Skin epidermis (tissue), 12 donors: ENCODE measurements around the gene DNAJB2.
"Not testable (repeated sequence)": the region's sequence is repeated elsewhere in the genome, so short reads cannot be mapped to it uniquely, and the experiment has no call there.

ENCODE experiments used
- H3K27ac ChIP-seq, 21 experiments: fragments of 200-600 bp; sonication (generic) in 11 of 21; one replicate each; pipeline ENCODE4 v1.5.0; 2020; ENCODE audit warnings: mild to moderate bottlenecking in 3 of 21, inconsistent platforms in 2 of 21, moderate library complexity in 2 of 21
- H3K4me3 ChIP-seq, 7 experiments: fragments of 200-600 bp; sonication (generic) in 2 of 7; one replicate each; pipeline ENCODE4 v1.5.0; 2020; ENCODE audit warnings: inconsistent platforms in 2 of 7, mild to moderate bottlenecking in 2 of 7, moderate library complexity in 1 of 7

Gene DNAJB2

DNA sequence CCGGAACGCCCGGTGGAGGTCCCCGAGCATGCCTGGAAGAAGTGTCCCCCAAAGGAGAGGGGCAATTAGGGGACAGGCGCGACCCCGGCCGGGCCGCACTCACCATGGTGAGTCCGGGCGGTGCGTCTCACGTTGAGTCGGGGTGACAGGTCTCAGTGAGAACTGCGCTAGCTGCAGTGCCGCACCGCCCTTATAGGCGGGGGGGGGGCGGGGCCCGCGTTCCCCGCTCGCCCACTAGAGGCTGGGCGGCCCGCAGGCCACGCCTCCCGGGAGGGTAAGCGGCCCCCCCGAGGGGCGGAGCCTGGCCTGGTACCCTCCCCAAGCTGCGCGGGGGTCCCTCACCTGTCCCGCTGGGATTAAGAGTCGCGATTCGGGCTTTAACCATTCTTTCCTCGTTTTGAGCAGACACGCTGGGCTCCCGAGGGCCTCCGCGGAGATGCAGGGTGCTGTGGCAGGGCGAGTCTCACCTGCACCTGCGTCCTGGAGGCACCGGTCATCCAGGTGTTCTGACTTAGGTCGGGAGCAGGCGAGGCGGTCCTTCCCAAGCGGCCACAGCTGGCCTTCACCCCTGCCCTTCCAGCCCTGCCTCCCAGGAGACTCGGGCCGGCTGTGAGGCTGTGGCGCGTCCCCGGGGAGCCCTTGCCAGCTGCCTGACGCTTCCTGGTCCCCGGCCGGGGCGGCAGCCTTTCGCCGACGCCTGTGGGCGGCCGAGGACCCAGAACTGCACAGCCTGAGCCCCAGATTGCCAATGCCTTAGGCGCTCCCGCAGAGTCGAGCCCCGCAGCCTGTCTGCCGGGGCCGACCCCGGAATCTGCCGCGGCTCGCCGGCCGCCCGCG, 25.2 kb upstream of the DNAJB2 start, which contains the start of gene TUBA4A:
Gene TUBA4A, minus strand, starts transcription at position 166 of the 837 bp plus-strand sequence. Its CDS starts 60 bp downstream, at position 106.
- peak within 1 kb of the TSS; percentile 50 to 98 (median 87) for H3K27ac ChIP-seq
- H3K4me3 ChIP-seq, result peak within 1 kb of the TSS; percentile 50 to 79 (median 67)

DNA sequence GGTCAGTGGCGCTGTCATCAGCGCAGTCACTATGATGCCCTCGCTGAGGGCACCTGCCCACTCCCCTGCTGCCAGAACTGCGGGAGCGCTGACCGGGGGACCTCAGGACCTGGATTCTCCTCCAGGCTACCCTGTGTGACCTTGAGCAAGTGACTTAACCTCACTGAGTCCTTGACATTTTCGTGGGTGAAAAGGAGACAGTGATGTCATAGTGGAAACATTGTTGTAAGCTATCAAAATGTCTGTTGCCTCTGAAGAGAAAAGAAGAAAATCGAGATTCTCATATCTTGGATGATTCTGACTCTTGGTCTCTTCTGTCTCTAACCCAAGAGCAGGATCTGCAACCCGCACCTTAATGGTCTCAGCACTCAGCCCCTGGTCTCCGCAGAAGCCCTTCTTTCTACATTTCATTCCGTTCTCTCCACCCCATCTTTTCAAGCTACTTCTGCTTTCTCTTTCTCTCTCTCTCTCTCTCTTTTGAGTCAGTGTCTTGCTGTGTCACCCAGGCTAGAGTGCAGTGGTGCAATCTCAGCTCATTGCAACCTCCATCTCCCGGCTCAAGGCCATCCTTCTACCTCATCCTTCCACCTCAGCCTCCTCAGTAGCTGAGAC, 24.5 kb upstream of the DNAJB2 start:
- Histone ChIP-seq H3K27ac (peak overlapping the region; percentile 50 to 98 (median 84)), H3K4me3 (peak overlapping the region; percentile 50 to 79 (median 67))

DNA sequence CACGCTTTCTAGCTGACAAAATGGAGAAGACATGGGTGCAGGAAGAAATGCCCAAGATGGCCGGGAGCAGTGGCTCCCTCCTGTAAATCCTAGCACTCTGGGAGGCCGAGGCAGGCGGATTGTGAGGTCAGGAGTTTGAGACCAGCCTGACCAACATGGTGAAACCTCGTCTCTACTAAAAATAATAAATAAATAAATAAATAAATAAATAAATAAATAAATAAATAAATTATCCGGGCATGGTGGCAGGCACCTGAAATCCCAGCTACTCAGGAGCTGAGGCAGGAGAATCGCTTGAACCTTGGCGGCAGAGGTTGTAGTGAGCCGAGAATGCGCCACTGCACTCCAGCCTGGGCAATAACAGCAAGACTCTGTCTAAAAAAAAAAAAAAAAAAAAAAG, 20.2 kb upstream of the DNAJB2 start:
- not testable (repeated sequence) for H3K4me3 ChIP-seq, H3K27ac ChIP-seq

DNA sequence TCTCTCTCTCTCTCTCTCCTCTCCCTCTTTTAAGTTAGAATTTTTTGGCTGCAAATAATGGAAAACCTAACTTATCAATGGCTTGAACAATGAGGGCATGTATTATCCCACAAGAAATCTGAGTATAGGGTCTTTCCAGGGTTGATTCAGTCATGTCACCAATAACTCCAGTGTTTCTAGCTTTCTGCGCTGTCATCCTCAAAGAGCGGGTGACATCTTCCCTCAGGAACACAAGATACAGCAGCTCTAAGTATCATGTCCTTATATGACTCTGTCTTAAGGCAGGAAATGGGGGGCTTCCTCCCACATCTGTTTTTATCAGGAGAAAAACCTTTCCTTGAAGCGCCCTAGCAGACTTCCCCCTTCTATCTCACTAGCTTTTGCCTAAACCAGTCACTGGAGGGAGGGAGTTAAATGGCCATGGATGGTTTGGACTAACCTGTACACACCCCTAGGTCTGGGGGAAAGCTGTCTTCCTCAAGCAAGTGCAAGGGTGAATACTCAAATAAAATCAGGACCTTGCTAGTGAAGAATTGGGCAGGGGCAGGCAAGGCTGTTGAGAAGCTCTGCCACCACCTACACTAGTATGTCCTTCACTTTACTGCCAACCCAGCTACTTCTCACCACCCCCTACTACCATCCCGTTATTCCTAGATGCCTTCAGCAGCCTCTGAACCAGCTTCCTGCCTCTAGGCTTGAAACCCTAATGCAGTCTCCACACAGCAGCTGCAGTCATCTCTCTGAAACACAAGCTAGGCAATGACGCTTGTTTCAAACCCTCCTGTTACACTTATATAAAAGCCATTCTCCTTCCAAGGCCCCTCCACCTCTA, 17.9 kb upstream of the DNAJB2 start:
- H3K27ac ChIP-seq, result no peak overlapping the region

DNA sequence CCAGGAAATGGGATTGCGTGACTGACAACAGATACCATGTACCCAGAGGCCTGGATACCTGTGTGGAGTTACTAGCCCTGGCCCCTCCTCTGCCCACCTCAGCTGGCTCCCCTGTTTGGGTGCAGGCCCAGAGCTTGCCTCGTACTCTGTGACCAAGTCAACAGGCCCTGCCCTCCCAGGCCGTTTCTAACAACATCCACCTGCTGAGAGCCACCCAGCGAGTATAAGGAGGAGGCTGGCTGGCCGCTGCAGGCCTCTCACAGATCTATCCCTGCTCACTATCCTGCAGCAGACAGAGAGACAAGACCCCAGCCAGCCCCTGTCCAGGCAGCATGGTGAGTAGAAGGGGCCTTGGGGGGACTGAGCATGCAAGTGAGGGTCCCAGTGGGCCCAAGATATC, 12.9 kb upstream of the DNAJB2 start:
- H3K27ac ChIP-seq, result no peak overlapping the region
- no peak overlapping the region for H3K4me3 ChIP-seq

More for the DNA sequence above, 17.9 kb upstream of the DNAJB2 start:
- no peak overlapping the region for H3K4me3 ChIP-seq

DNA sequence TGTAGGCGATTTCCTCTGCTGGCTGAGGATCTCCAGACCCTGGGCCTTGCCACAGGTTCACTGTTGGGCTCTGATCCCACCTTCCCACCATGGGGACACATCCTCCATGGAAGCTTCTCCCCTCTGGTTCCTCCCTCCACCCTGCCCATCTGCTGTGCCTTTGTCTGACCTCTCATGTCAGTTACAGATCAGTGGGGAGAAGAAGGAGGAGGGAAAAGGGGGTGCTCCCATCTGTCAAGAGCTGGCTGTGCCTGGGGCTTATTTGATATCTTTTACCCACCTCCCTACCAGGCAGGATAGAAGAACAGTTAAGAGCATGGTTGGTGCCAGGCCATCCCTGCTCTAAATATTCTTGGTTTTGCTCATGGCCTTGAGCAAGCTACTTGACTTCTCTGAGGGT, 12.3 kb upstream of the DNAJB2 start:
- H3K4me3 ChIP-seq, result no peak overlapping the region
- H3K27ac ChIP-seq, result no peak overlapping the region

DNA sequence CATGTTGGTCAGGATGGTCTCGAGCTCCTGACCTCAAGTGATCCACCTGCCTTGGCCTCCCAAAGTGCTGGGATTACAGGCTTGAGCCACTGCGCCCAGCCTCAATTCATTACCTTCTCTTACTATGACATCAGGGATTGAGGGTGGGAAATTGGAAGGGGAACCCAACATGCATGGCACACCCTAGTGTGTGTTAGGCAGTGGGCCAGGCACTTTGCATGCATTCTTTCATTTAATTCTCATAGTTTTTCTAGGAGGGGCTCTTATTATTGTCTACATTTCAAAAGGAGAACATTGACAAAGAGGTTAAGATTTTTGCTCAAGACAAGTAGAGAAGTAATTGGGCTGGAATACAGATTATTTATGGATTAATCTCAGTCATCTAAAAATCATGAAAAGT, 10.9 kb upstream of the DNAJB2 start:
- Histone ChIP-seq H3K27ac (no peak overlapping the region), H3K4me3 (no peak overlapping the region)

DNA sequence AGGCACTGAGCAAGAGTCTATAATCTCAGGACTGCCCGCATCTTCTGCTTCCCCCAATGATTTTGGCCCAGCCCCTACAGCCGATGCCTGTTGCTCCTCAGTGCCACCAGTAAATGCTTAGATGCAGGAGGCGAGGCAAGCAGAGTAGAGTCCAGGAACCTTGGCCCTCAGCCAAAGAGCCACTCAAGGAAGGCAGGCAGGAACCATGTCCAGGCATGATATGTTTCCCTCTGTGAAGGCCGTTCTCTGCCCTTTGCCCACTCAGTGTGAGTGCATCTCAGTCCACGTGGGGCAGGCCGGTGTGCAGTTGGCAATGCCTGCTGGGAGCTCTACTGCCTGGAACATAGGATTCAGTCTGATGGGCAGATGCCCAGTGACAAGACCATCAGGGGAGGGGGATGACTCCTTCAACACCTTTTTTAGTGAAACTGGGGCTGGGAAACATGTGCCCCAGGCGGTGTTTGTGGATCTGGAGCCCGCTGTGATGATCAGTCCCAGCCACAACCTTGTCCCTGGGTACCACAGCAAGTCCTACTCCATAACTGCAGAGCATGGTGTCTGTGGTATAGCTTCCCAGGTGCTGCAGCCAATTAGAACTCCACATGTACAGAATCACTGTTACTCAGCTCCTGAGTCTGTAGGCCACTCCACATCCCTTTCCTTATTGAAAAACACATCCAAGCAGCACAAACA, 9.7 kb upstream of the DNAJB2 start:
- Histone ChIP-seq H3K27ac (no peak overlapping the region), H3K4me3 (no peak overlapping the region)

DNA sequence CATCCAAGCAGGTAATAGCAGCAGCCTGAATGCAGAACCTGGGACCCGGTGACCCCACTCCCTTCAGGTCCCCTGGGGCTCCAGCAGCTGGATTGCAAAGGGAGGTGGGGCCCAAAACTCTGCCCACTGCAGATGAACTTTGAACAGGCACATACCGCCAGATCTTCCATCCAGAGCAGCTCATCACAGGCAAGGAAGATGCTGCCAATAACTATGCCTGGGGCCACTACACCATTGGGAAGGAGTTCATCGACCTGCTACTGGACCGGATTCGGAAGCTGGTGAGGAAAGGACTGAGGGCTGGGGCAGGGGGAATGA, 9.2 kb upstream of the DNAJB2 start:
- no peak overlapping the region for H3K27ac ChIP-seq
- H3K4me3 ChIP-seq, result no peak overlapping the region

DNA sequence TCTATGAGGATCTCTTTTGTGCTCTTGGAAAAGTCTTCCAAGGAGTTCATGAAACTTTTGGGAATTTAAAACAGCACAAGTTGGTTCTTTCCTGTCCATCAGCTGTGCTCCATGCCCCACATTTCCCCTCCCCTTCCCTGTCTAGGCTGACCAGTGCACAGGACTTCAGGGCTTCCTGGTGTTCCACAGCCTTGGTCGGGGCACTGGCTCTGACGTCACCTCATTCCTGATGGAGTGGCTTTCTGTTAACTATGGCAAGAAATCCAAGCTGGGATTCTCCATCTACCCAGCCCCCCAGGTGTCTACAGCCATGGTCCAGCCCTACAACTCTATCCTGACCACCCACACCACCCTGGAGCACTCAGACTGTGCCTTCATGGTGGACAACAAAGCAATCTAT, 8.1 kb upstream of the DNAJB2 start:
- Histone ChIP-seq H3K4me3 (no peak overlapping the region), H3K27ac (no peak overlapping the region)

DNA sequence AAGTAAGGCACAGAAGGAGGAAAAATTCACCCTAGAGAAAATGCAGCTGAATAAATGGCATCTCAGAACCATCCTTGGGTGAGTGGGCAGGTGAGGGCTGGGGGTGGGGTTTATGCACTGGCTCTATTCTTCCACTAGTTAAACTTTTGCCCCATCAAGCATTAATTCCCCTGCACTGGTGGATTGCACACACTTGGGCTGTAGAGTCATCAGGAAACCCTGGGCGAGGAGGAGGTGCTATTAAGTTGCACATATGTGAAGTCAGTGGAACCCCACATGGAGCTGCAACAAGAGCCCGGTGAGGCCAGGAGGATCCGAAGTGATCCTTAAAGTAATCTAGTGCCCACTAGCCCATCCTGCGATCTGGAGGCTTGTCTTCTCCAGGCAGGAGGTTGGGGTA, 6.8 kb upstream of the DNAJB2 start:
- Histone ChIP-seq H3K4me3 (no peak overlapping the region), H3K27ac (no peak overlapping the region)

DNA sequence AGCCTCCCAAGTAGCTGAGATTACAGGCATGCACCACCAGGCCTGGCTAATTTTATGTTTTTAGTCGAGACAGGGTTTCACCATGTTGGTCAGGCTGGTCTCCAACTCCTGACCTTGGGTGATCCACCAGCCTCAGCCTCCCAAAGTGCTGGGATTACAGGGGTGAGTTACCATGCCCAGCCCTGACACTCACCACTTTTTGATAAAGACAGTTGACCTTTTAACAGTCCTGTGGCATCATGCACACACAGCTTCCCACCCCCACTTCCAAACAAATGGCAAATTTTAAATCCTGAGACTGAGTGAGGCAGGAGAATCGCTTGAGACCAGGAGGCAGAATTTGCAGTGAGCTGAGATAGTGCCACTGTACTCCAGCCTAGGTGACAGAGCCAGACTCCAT, 6.2 kb upstream of the DNAJB2 start:
- H3K4me3 ChIP-seq, result no peak overlapping the region
- H3K27ac ChIP-seq, result peak overlapping the region in 4 of 21 experiments; percentile 86 to 89 (median 88)

DNA sequence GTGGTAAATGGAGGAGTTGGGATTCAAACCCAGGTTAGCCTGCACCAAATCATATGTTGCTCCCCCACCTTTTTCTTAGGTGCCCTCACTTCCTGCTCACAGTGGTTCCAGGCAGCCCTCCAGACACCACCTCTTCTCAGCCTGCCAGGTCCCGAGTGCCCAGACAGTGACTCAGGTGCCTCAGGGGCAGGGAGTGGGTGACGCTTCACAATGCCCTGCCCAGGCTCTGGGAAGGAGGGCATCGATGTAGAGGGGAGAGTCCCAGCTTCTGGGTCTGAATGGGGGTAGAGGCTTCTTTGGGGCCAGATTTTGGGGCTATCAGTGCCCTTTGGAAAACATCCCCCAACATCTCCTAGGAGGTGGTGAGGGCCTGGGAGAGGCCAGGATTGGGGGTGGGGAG, 5.2 kb upstream of the DNAJB2 start:
- peak overlapping the region in 20 of 21 experiments; percentile 71 to 93 (median 86) for H3K27ac ChIP-seq
- H3K4me3 ChIP-seq, result no peak overlapping the region

DNA sequence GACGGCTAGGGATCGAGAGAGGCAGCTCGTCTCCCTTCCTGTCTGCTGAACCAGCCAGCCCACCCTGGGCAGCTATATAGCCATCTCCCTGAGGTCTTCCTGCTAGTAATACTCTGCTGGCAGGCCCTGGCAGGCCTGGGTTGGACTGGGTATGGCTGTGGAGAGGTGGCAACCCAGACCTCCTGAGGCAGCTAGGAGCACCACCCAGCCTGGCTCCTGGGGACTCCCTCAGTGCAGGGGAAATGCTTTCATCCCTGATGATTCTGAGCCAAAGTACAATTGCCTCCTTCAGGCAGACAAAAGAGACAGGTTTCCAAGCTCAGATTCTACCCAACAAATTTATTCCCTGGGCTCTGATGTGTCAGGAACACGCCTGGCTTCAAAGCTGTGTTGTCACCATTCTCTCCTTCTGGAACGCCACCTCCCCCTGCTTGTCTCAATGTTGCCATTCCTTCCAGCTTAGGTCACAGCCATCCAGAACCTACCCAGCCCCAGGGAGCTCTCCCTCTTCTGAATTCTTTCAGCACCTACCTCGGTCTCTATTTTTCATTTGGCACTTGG, 4.7 kb upstream of the DNAJB2 start:
- Histone ChIP-seq H3K4me3 (no peak overlapping the region), H3K27ac (peak overlapping the region in 20 of 21 experiments; percentile 71 to 93 (median 86))

DNA sequence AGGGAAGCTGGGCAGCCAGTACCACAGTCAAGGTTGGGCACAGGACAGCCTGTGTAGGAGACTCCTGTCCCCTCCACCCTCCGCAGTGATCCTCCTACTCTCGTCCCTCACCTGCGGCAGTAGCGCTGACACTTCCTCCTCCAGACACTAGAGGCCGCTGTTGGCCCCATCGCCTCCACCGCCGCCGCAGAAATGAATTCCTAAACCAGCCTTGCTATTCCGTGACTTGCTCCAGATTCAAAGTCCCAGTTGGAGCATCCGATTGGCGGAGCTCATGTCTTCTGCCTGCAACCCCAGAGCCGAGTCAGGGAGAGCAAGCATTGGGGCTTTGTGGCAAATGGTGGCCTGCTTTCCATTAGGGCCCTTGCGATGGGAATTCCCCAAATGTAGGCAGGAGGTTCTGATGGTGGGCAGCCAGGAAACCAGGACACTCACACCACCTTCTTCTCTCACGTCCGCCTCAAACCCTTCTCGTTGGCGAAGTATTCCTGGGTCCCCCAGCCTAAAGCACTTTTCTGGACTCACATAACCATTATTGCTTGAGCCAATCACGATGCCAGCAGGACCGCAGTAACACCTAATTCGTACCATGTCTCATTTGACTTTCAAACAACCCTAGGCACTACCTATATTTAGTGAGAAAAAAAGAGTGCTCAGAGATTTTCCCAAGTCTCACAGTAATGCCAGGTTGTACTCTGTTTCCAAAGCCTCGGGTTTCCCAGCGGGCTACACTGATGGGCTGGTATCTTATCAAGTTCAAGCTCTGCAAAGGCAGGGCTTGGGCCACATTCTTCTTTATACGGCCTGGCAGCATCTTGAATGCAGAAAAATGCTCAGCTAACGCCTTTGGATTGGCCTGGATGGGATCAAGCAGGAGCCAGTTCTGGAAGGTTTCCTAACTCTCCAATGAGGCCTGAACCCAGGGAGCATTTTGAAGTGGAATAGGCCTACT, 1.2 kb upstream of the DNAJB2 start:
- Histone ChIP-seq H3K27ac (peak overlapping the region in 20 of 21 experiments; percentile 47 to 100 (median 98)), H3K4me3 (peak overlapping the region in 2 of 7 experiments; percentile 9 to 16)

DNA sequence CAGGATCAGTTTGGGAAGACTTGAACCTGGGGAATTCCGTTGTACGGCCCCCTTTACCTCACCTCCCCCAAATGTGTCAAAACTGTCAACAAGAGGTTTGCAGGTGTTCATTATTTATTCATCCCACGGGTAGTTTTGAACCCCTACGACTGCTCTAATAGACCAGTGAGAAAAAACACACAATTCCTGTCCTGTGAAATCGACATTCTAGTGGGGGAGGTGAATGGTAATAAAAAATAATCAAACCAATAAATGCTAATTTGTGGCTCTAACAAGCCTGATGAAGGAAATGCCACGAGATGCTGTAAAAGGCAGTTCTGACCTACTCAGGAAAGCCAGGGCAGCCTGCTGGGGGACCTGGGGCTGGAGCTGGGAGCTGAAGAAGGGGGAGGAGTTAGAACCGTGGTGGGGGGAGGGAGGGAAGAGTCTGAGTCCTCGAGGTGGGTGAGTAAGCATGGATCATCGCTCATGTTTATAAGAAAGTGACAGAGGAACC, 463 bp upstream of the DNAJB2 start:
- Histone ChIP-seq H3K27ac (peak overlapping the region in 20 of 21 experiments; percentile 47 to 100 (median 98)), H3K4me3 (peak overlapping the region in 6 of 7 experiments; percentile 57 to 90 (median 66))

DNA sequence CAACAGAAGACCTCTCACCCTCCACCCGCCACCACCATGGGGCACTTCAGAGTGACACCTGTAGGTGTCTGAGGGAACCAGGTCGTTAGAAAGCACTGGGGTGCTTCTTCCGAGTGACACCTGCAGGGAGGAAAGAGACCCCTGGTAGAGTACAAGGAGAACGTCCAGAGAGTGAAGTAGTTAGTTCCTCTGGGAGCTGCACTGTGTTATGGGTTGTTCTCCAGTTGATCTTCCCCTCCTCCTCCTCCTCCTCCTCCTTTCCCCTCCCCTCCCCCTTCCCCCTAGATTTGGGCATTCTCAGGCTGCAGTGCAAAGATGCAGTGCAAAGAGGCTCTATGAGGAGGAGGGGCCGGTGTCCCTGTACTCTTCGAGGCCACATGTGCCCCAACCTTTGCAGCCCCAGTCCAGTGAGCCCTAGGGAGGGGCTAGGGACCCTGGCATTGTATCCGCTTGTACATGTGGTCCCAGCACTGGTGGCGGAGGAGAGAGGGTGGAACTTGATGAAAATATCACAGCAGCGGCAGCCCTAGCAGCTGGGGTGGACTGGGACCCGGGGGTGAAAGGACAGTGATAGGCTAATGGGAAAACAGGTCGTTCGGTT, 850 bp downstream of the DNAJB2 start:
- Histone ChIP-seq H3K27ac (peak overlapping the region; percentile 89 to 100 (median 97)), H3K4me3 (peak overlapping the region; percentile 57 to 90 (median 64))

DNA sequence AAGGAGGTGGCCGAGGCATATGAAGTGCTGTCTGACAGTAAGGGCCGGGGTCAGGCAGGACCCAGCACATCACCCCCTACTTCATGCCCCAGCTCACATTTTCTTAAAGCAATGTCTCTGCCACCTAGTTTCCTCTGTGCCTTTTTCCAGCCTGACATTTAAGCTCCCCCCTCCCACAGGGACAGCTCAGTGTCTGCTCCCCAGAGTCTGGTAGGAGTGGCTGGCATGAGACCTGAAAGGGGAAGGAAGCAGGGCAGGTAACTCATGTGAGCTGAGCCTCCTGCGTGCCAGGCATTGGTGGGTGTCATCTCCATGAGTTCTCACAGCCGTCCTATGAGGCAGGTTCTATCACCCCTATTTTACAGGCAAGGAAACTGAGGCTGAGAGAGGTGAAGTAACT, 1.5 kb downstream of the DNAJB2 start:
- H3K27ac ChIP-seq, result peak overlapping the region in 13 of 21 experiments; percentile 22 to 100 (median 98)
- H3K4me3 ChIP-seq, result peak overlapping the region in 1 of 7 experiments; percentile 57
